K562 (cell line): ENCODE results near the gene TNPO2. TPM values are rescaled to one million over a fixed set of nuclear protein-coding genes. Genes with fewer than 3 reads are reported as not detected.
A peak's percentile ranks its signal among the peaks of the same experiment; 100 is the strongest.

Source experiments
- CHCHD3 ChIP-seq: fragments of 250-450 bp; sonication (Bioruptor Pico); IDR thresholded peaks from 2 replicates; pipeline ENCODE4 v2.1.2; 2022; ENCODE audit warnings: mild to moderate bottlenecking
- DIDO1 ChIP-seq: fragments of 450-650 bp; IDR thresholded peaks from 2 replicates; pipeline ENCODE4 v1.6.1; 2016; ENCODE audit warnings: low read depth, missing biosample characterization, missing genetic modification characterization
- GMEB1 ChIP-seq: fragments of 250-450 bp; sonication (Bioruptor Pico); IDR thresholded peaks from 2 replicates; pipeline ENCODE4 v1.4.0; 2020; ENCODE audit warnings: mild to moderate bottlenecking
- IFI16 ChIP-seq: fragments of 250-450 bp; sonication (Bioruptor Pico); IDR thresholded peaks from 2 replicates; pipeline ENCODE4 v2.1.2; 2022; ENCODE audit warnings: mild to moderate bottlenecking, inconsistent platforms
- ILF3 ChIP-seq: fragments of 450-650 bp; IDR thresholded peaks from 2 replicates; pipeline ENCODE4 v1.6.1; 2018; ENCODE audit warnings: antibody characterized with exemption, mild to moderate bottlenecking, moderate library complexity, borderline replicate concordance
- NFATC3 ChIP-seq: fragments of 450-650 bp; IDR thresholded peaks from 2 replicates; pipeline ENCODE4 v1.6.1; 2017; ENCODE audit warnings: mild to moderate bottlenecking
- PCBP1 ChIP-seq: fragments of 200-400 bp; formaldehyde crosslinking; IDR thresholded peaks from 2 replicates; pipeline ENCODE4 v1.6.1; 2018; ENCODE audit warnings: mild to moderate bottlenecking, low read depth, low read length; ENCODE audit not compliant: poor library complexity, severe bottlenecking
- PRMT5 ChIP-seq: sonication (generic); formaldehyde crosslinking; IDR thresholded peaks from 2 replicates; pipeline ENCODE4 v1.5.0; 2020; ENCODE audit warnings: missing genetic modification reagents
- REST ChIP-seq, 2 experiments: fragments of 450-650 bp; formaldehyde crosslinking in 1 of 2; IDR thresholded peaks; 2 replicates each; pipeline versions ENCODE4 v1.4.0 to v1.6.1; 2014 to 2020; ENCODE audit warnings: mild to moderate bottlenecking in 2 of 2, borderline replicate concordance in 1 of 2, low read depth in 1 of 2
- RUNX1 ChIP-seq: sonication (generic); IDR thresholded peaks from 2 replicates; pipeline ENCODE4 v1.6.1; 2016; ENCODE audit warnings: antibody characterized with exemption, low read depth
- SP2 ChIP-seq: IDR thresholded peaks from 2 replicates; pipeline ENCODE4 v1.6.1; 2011; ENCODE audit warnings: mild to moderate bottlenecking, low read depth, low read length, moderate library complexity; ENCODE audit not compliant: poor library complexity, severe bottlenecking; ENCODE audit errors: extremely low read depth
- ZNF589 ChIP-seq: fragments of 200-800 bp; sonication (Bioruptor generic); IDR thresholded peaks from 2 replicates; pipeline ENCODE4 v1.6.1; 2016; ENCODE audit warnings: low read depth, missing genetic modification characterization, missing compliant biosample characterization
- polyA plus RNA-seq, 8 experiments: library from polyadenylated mRNA; depleted of rRNA in 4 of 8; stranded (reverse) in 5 of 8; unstranded in 3 of 8; fragments of >200 nt; fragmentation: Nextera tagmentation in 2 of 8; fragmentation: Illumina TruSeq in 1 of 8; extraction: Ambion mirVana in 2 of 8; extraction: Trizol in 1 of 8; gene quantifications; 2 replicates each; pipeline versions ENCODE4 v1.2.1 to v1.2.3, GENCODE V29; 2011 to 2014; ENCODE audit warnings: inconsistent platforms in 1 of 8, missing spikeins in 1 of 8
- total RNA-seq, 7 experiments: library from RNA; depleted of rRNA in 6 of 7; stranded (reverse); fragments of >200 nt in 6 of 7; fragmentation: Illumina TruSeq in 2 of 7; extraction: Trizol in 2 of 7; gene quantifications; 2 replicates each; pipeline versions ENCODE4 v1.2.1 to v1.2.3, GENCODE V29; 2011 to 2021; ENCODE audit warnings: low replicate concordance in 1 of 7
- TF ChIP-seq, protein P1 (sequence below): sonication (generic); formaldehyde crosslinking; IDR thresholded peaks from 2 replicates; pipeline ENCODE4 v1.8.0; 2022; ENCODE audit warnings: mild to moderate bottlenecking, missing genetic modification reagents

TNPO2 gene
- total and polyA plus RNA-seq, 9 of the 15 experiments (the other 6 are each of a cell fraction or from before 2014, with no cell fraction given) = 6.0 to 126 (median 53.8) TPM

- no peak for TF ChIP-seq SP2
- no peak for TF ChIP-seq CHCHD3
- TF ChIP-seq ZNF589 (CRISPR knock-in tag) = no peak
- no peak for TF ChIP-seq GMEB1 (CRISPR knock-in tag)
- no peak for TF ChIP-seq NFATC3
- TF ChIP-seq IFI16 (CRISPR knock-in tag) = no peak
- TF ChIP-seq PCBP1 = peak; percentile 45
- TF ChIP-seq DIDO1 (tag) = no peak
- TF ChIP-seq PRMT5 (CRISPR knock-in tag) = no peak
- TF ChIP-seq, protein P1, sequence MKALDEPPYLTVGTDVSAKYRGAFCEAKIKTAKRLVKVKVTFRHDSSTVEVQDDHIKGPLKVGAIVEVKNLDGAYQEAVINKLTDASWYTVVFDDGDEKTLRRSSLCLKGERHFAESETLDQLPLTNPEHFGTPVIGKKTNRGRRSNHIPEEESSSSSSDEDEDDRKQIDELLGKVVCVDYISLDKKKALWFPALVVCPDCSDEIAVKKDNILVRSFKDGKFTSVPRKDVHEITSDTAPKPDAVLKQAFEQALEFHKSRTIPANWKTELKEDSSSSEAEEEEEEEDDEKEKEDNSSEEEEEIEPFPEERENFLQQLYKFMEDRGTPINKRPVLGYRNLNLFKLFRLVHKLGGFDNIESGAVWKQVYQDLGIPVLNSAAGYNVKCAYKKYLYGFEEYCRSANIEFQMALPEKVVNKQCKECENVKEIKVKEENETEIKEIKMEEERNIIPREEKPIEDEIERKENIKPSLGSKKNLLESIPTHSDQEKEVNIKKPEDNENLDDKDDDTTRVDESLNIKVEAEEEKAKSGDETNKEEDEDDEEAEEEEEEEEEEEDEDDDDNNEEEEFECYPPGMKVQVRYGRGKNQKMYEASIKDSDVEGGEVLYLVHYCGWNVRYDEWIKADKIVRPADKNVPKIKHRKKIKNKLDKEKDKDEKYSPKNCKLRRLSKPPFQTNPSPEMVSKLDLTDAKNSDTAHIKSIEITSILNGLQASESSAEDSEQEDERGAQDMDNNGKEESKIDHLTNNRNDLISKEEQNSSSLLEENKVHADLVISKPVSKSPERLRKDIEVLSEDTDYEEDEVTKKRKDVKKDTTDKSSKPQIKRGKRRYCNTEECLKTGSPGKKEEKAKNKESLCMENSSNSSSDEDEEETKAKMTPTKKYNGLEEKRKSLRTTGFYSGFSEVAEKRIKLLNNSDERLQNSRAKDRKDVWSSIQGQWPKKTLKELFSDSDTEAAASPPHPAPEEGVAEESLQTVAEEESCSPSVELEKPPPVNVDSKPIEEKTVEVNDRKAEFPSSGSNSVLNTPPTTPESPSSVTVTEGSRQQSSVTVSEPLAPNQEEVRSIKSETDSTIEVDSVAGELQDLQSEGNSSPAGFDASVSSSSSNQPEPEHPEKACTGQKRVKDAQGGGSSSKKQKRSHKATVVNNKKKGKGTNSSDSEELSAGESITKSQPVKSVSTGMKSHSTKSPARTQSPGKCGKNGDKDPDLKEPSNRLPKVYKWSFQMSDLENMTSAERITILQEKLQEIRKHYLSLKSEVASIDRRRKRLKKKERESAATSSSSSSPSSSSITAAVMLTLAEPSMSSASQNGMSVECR (CRISPR knock-in tag) = peak; percentile 23; the same call in 1 of the 2 replicates
- peak; percentile 77 for TF ChIP-seq REST (IDR thresholded peaks at IDR 0.05; ENCODE audit: borderline replicate concordance)
- no peak for TF ChIP-seq REST (CRISPR knock-in tag; IDR thresholded peaks at IDR 0.05; ENCODE audit: low read depth)
- TF ChIP-seq RUNX1 = no peak
- no peak for TF ChIP-seq ILF3
Measured at GRCh38 chr19:12757544-12758274, 34.0 kb upstream of the TNPO2 start (continued).
